GM12891 (cell line): ENCODE results near the gene TBC1D8.

Source experiments
- PAX5 ChIP-seq: IDR thresholded peaks from 2 replicates; pipeline ENCODE4 v1.6.1; 2011; ENCODE audit warnings: low read length, moderate library complexity, mild to moderate bottlenecking; ENCODE audit not compliant: insufficient read depth, severe bottlenecking
- POLR2A ChIP-seq: IDR thresholded peaks from 2 replicates; pipeline ENCODE4 v1.6.1; 2011; ENCODE audit warnings: low read depth, low read length, control low read depth
- POLR2AphosphoS5 ChIP-seq: IDR thresholded peaks from 2 replicates; pipeline ENCODE4 v1.6.1; 2011; ENCODE audit warnings: low read depth, low read length, control low read depth
- POU2F2 ChIP-seq: IDR thresholded peaks from 2 replicates; pipeline ENCODE4 v1.6.1; 2011; ENCODE audit warnings: low read depth, mild to moderate bottlenecking, control low read depth, low read length, moderate library complexity
- SPI1 ChIP-seq: IDR thresholded peaks from 2 replicates; pipeline ENCODE4 v1.6.1; 2011; ENCODE audit warnings: low read depth, low read length, control low read depth
- TAF1 ChIP-seq: IDR thresholded peaks from 2 replicates; pipeline ENCODE4 v1.6.1; 2011; ENCODE audit warnings: low read depth, low read length, control low read depth

GRCh38 chr2:101001691-101002561 lies 149.3 kb downstream of the TBC1D8 start, which contains the start of gene RPL31:
- TF ChIP-seq POLR2AphosphoS5: peak; percentile 99
- TF ChIP-seq POLR2A: peak; percentile 99
- peak; percentile 100 for TF ChIP-seq TAF1
- TF ChIP-seq POU2F2: peak; percentile 94
- TF ChIP-seq SPI1: 0 out of 2 replicates have a peak, but pooled peaks have one; percentile 29
- no peak for TF ChIP-seq PAX5
